HG03378 (cell line): ENCODE results near the gene FDPS.
A peak's percentile ranks its signal among the peaks of the same experiment; 100 is the strongest.

Experiments used
- ATAC-seq: cut with Tn5 transposase; IDR thresholded peaks from one replicate; pipeline ENCODE4 v1.9.1; 2021; ENCODE audit warnings: mild to moderate bottlenecking, moderate library complexity; ENCODE audit not compliant: unreplicated experiment

The FDPS gene

DNA sequence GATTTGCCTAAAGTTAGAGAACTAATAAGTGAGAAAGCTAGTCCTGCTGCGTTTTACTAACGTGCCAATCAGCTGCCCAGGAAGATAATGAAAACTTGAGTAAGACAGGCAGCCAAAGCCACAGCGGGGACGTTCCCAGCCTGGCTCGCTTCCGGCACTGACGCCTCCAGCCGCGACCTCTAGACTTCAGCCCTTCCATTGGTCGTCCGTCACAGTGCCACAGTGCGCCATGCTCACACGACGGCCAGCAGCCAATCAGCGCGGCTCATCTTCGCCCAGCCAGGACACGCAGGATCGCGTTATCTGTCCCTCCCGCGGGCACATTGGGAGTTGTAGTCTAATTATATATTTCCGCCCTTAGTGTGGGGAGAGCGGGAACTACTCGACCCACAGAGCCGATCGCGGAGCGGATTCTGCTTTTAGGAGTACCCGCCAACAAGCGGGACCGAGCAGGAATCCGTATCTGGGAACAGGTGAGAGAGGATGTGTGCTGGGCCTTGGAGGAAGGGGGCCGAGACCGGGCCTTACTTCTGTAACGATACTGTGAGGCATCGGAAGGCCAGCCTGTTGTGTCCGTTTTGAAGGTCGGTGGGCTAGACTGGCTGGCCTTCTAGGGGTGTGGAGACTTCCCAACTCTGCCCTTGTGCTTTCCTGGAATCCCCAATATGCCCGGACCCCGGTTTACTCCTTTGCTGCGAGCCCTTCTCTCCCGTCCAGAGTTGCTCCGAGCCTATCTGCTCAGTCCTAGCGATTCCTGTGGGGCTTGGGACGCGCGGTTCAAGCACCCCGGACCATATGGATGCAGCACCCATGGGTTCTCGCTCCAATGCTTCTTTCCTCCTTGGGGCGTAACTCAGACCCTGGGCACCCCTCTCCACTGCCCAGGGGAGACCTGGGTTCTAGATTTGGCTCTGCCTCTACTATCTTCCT lies at the start of gene FDPS:
FDPS (plus strand) TSS at position 374 of the 930 bp plus-strand sequence. CDS start 924 bp downstream, outside the sequence.
- ATAC-seq, result peak; percentile 90

DNA sequence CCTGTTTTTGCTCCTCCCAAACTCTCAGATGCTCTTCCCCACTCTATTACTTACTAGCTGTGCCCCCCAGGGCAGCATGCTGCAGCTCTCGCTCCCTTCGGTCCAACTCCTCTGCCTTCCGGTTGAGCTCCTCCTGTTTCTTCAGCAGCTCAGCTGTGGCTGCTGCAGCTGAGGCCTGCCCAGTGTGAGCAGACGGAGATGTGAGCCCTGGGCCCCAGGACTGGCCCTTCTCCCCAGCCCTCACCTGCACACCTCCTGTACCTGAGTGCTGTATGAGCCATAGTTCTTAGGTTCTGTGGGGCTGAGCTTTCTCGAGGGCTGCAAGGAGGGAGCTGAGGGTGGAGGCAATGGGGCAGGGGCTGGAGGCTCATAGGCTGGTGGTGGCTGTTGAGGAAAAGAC lies 48.4 kb upstream of the FDPS start:
- no peak for ATAC-seq

DNA sequence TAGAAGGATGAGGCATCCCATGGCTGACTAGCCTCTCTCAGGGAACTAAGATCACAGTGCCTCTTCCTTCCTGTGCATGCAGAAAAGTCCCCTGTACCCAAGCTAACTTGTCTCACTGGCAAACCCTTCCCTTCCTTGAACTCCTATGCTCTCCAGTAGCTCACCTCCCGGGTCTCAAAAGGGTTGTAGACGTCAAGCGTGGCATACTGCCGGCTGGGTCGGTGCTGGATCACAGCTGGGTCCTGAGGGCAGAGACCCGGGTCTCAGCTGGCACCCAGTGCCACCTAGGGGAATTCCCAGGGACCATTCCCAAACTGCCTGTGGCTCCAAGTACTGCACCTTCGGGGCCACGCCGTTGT lies 47.2 kb upstream of the FDPS start:
- no peak for ATAC-seq

DNA sequence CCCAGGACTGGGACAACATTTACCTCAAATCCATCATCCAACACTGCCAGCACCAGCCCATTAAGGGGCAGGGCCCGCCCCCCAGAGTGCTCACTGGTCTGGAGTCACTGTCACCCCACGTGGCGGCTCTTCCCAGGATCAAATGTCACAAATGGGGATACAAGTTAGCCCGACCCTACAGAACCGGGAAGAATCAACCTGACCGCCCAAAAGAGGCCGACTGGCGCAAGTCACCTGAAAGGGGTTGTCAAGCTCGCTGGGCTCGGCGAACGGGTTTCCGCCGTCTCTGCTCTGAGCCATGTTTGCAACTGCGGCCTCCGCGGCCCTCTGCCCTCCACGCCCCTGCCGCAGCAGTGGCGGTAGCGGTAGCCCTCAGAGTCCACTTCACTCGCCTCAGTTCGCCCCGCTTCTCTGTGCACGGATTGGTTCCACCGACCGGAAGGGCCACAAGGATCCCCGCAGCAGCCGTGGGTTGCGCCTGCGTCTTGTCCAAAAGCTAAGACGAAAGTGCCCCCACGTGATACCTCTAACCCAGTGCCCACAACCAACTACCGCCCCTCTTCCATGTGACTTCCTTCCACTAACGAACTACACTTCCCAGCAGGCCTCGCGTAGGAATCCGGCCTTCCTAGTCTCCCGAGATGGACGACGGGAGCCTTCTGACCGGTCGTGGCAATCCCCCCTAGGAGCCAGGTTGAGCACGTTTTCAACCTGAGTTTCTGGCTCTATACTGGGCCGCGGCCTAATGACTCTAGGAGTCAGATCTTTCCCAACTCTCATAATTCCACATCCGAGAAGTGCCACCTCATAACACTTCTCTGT lies 46.6 kb upstream of the FDPS start, which contains the start of gene SCAMP3:
SCAMP3 (minus strand) TSS at position 509 of the 822 bp plus-strand sequence; CDS start at position 300, 209 bp downstream.
- peak; percentile 89 for ATAC-seq

DNA sequence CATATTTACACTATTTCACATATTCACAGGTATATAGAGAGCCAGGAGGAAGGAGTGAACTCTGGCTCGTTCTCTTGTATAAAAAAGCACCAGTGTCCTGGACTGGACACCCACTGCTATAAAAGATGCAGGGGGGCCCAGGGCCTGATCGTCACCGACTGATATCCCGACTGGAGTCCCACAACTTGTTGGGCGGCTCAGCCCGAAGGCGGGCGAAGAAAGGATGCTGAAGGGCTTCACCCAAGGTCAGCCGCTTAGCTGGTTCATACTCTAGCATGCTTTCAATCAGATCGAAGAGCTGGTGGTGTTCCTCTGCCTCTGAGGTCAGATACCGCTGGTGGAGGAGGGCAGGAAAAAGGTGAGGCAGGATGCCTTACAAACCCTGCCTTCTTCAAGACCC lies 45.6 kb upstream of the FDPS start:
- ATAC-seq, result no peak

DNA sequence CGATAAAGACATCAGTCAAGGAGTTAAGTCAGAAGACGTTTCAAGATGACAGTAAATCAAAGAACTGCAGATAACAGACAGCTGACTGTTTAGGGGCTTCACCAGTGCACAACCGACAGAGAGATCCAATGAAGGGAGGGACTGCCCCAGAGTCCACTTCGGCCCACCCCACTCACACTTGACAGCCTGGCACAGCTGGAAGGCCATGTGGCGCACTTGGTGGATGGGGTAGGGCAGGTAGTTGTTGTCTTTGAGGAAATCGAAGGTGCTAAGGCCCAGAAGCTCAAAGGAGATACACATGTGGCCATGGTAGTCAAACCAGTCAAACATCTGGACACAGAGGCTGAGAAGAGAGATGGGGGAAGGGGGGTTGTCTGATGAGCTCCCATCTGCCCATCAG lies 42.1 kb upstream of the FDPS start:
- no peak for ATAC-seq

DNA sequence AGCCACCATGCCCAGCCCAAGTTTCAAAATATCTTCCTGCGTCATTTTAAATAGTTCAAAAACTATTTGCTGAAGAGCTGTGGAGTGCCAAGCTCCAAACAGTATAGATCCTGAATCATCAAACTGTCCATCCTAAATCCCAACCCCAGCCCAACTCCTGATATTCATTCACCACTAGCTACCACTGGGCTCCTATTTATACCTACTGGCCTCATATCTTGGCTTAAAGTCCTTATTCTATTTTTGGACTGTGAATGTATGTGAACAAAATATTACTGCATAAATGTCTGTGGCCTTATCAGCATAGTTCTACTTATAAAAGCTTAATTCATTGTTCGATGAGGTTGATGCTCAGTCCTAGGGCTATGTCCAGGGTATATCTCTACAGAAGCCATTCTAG lies 41.3 kb upstream of the FDPS start:
- ATAC-seq, result no peak

DNA sequence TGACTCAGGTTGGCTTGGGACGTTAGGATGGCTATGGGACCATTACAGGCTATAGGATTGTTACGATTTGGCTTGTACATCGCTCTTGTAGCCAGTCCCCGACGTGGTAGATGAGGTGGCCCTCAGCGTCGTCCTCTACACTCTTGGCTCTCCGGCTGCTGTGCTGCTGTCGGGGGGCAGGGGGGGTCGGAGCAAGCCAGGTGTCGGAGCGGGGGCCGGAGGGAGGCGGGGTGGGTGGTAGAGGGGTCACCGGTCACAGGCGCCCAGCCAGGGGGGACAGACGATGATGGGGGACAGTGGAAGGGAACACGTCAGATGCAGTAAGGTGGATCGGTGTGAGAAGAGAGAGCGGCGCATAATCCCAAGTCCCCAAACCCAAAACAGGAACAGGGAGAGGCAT lies 40.0 kb upstream of the FDPS start:
- no peak for ATAC-seq

DNA sequence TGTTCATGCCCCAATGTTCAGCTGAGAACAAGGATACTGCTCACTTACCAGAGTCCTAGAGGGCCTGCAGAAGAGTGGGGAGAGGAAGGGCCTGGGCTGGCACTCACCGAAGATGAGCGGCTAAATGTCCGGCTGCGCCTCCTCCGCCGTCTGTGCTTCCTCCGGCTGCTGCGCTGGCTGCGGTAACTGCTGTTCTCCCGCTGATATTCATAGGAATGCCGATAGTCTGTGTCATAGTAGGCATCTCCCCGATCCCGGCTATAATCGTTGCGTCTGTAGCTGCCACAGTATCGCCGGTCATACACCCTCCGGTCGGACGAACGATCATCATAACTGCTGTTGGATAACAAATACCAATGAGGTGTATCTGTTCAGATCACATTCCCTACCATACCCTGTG lies 39.3 kb upstream of the FDPS start:
- ATAC-seq, result no peak

DNA sequence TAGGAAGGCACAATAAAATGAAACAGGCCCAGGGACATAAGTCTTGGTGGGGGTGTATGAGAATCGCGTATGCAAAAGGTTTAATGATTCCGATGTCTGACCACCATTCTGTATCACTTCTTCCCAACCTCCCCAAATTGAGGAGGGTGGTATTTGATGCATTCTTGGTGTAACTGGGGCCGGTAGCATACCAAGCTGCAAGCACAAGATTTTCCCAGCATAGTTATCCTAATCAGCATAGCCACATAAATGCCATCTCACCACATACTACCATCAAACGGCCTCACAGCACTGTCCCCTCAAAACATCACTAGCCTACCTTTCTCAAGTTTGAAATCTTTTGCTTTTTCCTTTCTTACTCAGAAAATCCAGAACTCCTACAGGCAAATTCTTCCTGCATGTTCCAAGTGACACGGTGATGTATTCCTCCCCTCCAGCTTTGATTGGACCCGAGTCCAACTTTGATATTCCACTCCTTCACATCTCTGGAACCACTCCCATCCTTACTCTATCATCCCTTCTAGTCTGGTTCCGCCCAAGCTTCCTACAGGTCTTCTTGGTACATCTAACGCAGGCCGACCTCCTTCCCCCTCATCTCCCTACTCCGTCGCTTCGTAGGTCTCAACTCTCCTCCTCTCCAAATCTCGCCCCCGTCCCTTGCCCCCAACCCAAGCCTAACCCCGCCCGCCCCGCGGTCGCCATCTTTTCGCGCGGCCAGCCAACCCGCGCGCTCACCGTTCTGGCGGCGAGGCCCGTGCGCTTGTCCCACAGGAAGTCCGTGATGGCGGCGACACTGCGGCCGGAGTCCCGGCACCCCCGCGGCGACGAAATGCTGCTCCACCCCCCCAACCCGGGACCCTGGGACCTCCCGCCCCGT lies 36.0 kb upstream of the FDPS start:
- ATAC-seq, result peak; percentile 13

DNA sequence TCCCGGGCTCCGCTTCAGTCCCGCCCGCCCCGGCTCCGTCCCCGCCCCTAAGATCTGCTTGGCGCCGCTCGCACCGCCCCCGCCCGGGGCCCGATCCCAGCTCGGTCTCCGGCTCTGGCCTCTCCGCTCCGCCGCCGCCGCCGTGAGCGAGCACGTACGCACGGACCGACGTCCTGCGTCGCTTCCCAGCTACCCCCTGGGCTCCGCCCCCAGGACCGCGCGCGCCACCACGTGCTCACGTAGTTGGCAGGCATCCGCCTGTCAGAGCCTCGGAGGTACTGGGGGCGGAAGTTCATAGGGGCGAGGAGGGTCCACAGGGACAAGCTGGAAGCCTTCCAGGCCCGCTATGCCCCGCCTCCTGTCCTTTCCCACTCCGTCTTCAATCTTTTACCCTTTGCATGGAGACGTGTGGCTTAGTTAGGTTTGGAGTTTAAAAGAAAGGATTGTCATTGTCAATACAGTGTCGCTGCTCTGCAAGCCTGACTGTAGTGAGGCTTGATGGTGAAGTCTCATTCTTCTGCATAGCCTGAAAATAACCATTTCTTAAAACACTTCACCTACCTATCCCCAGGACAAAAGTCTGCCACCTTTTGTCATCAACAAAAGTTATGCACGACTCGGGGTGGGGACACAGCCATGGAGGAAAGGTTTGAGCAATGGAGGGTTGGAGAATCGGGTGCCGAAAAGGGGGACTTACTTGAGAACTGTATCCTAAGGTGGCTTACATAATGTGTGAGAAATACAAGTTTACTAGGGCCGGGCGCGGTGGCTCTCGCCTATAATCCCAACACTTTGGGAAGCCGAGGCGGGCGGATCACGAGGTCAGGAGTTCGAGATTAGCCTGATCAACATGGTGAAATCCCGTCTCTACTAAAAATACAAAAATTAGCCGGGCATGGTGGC lies 35.1 kb upstream of the FDPS start, which contains the start of gene CLK2:
CLK2 (minus strand) TSS at position 162 of the 903 bp plus-strand sequence. CDS start 2,527 bp downstream, outside the sequence.
- ATAC-seq, result peak; percentile 62

DNA sequence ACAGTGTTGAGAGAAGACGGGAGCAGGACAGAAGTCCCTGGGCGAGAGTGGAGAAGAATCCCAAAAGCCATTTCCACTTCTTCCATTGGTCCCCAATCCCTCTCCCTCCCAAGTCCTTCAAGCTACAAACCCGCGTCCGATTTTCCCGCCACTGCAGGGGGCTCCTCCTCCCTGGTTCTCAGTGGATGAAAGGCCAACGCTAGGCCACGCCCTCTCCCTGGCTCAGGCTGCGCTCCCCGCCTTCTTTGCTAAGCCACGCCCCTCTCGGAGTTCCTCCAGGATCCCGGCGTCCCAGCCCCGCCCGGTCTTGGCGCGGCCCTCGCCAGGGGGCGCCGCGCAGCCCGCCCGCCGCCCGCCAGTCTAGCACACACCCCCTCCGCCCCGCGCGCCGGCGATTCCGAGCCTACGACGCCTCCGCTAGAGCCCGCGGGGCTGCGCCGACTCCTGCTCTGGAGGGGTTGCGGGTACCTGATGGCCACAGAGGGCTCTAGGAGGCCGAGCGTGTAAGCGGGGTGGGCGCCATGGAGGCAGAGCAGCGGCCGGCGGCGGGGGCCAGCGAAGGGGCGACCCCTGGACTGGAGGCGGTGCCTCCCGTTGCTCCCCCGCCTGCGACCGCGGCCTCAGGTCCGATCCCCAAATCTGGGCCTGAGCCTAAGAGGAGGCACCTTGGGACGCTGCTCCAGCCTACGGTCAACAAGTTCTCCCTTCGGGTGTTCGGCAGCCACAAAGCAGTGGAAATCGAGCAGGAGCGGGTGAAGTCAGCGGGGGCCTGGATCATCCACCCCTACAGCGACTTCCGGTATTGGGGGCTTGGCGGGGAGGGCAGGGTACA lies 31.4 kb upstream of the FDPS start, which contains the start of gene HCN3:
HCN3 (plus strand) TSS at position 394 of the 832 bp plus-strand sequence; CDS start at position 522, 128 bp downstream.
- ATAC-seq, result peak; percentile 56

DNA sequence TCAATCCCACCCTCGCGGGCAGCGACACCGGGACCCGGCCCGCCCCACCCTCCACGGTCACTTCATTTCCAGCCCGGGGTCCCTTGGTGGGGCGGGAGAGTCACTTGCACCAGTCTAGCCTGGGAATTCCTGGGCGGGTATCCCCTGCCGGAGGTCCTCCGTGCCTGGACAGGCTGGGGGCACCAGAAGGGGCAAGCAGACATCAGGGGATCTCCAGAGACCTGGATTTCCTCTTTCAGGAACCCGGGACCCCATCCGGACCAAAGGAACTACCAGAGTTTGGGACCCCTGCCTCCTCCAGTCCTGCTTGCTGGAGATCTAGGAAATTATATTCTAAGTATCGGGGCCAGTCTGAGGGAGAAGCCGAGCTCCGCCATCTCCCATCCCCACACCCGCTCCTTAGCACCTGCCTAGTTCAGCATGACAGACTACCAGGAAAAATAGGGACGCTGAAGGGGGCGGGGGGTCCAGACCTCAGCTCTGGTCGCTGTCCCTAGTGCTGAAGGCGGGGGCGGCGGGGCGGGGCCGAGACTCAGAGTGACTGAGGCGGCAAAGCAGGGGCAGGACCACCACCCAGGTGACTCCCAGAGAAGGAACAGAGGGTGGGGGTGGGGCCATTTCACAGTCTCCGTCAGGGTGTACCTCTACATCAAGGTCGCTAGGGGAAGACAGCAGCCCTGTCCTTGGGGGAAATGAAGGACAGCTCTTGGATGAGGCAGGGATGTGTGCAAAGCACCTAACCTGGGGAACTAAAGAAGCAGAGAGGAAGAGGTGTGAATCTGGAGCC lies 30.6 kb upstream of the FDPS start:
- no peak for ATAC-seq

DNA sequence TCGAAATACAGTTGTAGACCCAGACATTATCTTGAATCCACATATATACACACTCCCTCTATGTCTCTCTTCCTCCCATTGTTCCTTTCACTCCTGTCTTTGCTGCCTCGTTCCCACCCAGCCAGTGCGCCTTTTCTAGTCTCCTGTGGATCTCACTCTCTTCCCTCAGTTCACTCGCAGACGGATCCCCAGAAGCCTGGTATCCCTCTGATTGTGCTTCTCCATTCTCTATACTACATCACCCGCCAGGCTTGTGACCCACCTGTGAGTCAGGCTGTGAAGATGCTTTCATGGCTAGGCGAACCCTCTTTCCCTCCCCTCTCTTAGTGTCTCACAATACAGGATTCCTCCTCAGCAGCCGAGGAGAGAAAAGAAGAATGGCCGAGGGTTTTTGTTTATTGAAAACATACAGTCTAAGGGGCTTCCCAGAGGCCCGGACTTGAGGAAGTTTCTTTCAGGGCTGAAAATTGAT lies 29.9 kb upstream of the FDPS start:
- ATAC-seq, result no peak

DNA sequence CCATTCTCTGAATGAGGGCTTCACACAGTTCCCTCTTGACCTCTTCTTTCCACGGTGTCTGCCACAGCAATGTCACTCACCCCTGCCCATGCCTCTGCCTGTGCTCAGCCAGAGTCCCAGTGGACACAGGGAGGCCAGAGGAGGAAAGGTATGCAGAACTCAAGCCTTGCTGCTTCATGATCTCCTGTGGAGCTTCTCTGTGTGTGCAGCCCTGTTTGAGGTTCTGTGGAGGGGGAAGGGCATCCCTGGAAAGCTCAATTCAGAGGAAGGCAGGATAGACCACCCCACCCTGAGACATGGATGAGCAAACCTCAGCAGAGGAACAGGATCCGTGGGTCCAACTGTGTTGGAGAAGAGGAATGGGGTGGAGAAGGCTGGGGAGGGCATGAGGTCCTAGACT lies 29.4 kb upstream of the FDPS start:
- ATAC-seq, result no peak

DNA sequence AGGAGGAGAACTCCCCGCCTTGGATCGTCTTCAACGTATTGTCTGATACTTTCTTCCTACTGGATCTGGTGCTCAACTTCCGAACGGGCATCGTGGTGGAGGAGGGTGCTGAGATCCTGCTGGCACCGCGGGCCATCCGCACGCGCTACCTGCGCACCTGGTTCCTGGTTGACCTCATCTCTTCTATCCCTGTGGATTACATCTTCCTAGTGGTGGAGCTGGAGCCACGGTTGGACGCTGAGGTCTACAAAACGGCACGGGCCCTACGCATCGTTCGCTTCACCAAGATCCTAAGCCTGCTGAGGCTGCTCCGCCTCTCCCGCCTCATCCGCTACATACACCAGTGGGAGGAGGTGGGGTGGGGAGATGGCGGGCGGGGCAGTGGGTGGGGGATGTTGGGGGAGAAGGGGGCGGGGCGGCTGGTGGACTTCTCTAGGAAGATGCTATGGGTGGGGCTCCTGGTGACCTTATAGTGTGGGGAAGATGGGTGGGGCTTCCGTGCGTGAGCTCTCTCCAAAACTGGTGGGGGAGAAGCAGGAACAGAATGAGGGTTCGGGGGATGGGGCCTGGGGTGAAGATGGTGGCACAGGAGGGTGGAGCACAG lies 26.1 kb upstream of the FDPS start:
- ATAC-seq, result no peak

DNA sequence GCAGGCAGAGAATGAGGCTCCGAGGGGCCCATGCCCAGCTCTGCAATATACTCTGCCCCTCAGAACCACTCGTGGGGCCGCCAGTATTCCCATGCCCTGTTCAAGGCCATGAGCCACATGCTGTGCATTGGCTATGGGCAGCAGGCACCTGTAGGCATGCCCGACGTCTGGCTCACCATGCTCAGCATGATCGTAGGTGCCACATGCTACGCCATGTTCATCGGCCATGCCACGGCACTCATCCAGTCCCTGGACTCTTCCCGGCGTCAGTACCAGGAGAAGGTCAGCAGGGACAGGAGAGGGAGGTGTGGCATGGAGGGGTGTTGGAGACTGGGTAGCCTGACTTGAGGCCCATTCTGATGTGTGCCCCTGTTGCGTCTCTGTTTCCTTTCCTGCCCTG lies 24.2 kb upstream of the FDPS start:
- ATAC-seq, result no peak
